Liver (tissue), 3 donors: ENCODE measurements around the gene CUL1.

Experiments used
- CTCF ChIP-seq: fragments of 150-350 bp; IDR thresholded peaks from 2 replicates; pipeline ENCODE4 v1.5.1; 2017; ENCODE audit warnings: improper control_type of control experiment, low read depth, low read length; ENCODE audit not compliant: missing input control
- JUND ChIP-seq, 2 donors: IDR thresholded peaks; 2 replicates each; pipeline ENCODE4 v1.6.1; 2016; ENCODE audit warnings: antibody characterized with exemption in 2 of 2
- RAD21 ChIP-seq, 2 donors: IDR thresholded peaks; 2 replicates each; pipeline ENCODE4 v1.6.1; 2016; ENCODE audit warnings: antibody characterized with exemption in 2 of 2, mild to moderate bottlenecking in 2 of 2
- TAF1 ChIP-seq: conservative IDR thresholded peaks from 2 replicates; pipeline ENCODE4 v1.6.1; 2016; ENCODE audit warnings: antibody characterized with exemption, mild to moderate bottlenecking
- TF ChIP-seq, protein P1 (sequence below): IDR thresholded peaks from 2 replicates; pipeline ENCODE4 v1.6.1; 2016; ENCODE audit warnings: antibody characterized with exemption, mild to moderate bottlenecking
- TF ChIP-seq, protein P2 (sequence below): IDR thresholded peaks from 2 replicates; pipeline ENCODE4 v1.6.1; 2016; ENCODE audit warnings: antibody characterized with exemption
- donor health status: healthy.
- donor health status: healthy.

- TF ChIP-seq TAF1 = no peak
- TF ChIP-seq CTCF = no peak
- TF ChIP-seq RAD21 (IDR thresholded peaks at IDR 0.05) = no peak
- no peak for TF ChIP-seq JUND (IDR thresholded peaks at IDR 0.05)
- TF ChIP-seq, protein P1, sequence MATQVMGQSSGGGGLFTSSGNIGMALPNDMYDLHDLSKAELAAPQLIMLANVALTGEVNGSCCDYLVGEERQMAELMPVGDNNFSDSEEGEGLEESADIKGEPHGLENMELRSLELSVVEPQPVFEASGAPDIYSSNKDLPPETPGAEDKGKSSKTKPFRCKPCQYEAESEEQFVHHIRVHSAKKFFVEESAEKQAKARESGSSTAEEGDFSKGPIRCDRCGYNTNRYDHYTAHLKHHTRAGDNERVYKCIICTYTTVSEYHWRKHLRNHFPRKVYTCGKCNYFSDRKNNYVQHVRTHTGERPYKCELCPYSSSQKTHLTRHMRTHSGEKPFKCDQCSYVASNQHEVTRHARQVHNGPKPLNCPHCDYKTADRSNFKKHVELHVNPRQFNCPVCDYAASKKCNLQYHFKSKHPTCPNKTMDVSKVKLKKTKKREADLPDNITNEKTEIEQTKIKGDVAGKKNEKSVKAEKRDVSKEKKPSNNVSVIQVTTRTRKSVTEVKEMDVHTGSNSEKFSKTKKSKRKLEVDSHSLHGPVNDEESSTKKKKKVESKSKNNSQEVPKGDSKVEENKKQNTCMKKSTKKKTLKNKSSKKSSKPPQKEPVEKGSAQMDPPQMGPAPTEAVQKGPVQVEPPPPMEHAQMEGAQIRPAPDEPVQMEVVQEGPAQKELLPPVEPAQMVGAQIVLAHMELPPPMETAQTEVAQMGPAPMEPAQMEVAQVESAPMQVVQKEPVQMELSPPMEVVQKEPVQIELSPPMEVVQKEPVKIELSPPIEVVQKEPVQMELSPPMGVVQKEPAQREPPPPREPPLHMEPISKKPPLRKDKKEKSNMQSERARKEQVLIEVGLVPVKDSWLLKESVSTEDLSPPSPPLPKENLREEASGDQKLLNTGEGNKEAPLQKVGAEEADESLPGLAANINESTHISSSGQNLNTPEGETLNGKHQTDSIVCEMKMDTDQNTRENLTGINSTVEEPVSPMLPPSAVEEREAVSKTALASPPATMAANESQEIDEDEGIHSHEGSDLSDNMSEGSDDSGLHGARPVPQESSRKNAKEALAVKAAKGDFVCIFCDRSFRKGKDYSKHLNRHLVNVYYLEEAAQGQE = no peak
- TF ChIP-seq, protein P2, sequence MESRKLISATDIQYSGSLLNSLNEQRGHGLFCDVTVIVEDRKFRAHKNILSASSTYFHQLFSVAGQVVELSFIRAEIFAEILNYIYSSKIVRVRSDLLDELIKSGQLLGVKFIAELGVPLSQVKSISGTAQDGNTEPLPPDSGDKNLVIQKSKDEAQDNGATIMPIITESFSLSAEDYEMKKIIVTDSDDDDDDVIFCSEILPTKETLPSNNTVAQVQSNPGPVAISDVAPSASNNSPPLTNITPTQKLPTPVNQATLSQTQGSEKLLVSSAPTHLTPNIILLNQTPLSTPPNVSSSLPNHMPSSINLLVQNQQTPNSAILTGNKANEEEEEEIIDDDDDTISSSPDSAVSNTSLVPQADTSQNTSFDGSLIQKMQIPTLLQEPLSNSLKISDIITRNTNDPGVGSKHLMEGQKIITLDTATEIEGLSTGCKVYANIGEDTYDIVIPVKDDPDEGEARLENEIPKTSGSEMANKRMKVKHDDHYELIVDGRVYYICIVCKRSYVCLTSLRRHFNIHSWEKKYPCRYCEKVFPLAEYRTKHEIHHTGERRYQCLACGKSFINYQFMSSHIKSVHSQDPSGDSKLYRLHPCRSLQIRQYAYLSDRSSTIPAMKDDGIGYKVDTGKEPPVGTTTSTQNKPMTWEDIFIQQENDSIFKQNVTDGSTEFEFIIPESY = no peak
Observed at GRCh38 chr7:148714498-148714897, 15.8 kb downstream of the CUL1 start.
